ENCODE results near the gene UBE3D. TPM values are rescaled to one million over a fixed set of nuclear protein-coding genes. Genes with fewer than 3 reads are reported as not detected.

The UBE3D gene
- total and polyA plus RNA-seq, 2 of the 8 experiments (the other 6 are each of a cell fraction or from before 2014, with no cell fraction given), result 5.7 to 16.3 TPM

DNA sequence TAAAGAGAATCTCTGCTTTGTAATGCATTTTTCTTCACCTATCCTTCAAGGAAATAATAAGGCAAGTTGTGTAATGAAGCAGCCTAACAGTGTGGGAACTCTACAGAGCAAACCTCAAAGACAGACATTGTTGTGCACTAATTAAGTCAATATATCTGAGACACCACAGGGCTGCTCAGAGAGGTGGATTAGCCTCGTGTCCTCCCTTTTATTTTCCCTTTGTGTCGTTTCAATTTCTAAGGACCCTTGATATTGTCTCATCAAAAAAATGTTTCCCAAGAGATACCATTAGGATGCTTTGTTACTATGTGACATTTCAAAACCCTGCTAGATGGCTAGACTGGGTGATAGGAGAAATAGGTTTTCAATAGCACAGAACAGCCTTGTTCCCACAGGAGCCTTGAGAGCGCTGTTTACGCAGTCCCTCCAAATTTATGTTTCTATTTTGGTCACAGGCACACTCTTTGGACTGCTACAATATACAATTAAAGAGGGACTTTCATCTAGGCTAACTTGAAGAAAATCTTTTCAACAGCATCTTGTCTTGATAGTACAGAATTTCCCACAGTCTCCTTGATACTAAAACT lies 23.1 kb downstream of the UBE3D start:
- no peak for TF ChIP-seq CTCF (IDR thresholded peaks at IDR 0.05; ENCODE audit: control extremely low read depth in 1 of 3, insufficient read depth in 1 of 3, low read depth in 1 of 3, low read length in 3 of 3)
- H3K4me3 ChIP-seq (ENCODE audit: extremely low read depth in 1 of 4, insufficient read depth in 2 of 4, low read depth in 3 of 4, low read length in 4 of 4), result no peak overlapping the region
- H3K23ac ChIP-seq (ENCODE audit: insufficient read length), result no peak overlapping the region
- H3K36me3 ChIP-seq (ENCODE audit: control insufficient read depth in 2 of 4, insufficient read depth in 4 of 4, low read length in 3 of 4), result no peaks in the 10 kb centered on the region; a peak in 1 of 8 replicates
- peaks cover 0 to 5% (median 0%) of the 10 kb centered on the region in 4 experiments; a peak in 2 of 7 replicates for H3K4me1 ChIP-seq (replicated peaks in 1 of 4; ENCODE audit: control insufficient read depth in 3 of 4, insufficient read depth in 4 of 4, low read length in 3 of 4)
- no peak overlapping the region for H3K18ac ChIP-seq (ENCODE audit: extremely low read depth, low read length)
- no peak overlapping the region for H4K8ac ChIP-seq (ENCODE audit: extremely low read depth, insufficient read depth, low read length)
- ChIA-PET CTCF (ENCODE audit: partially characterized antibody) (no interaction called here), POLR2A (ENCODE audit: partially characterized antibody) (no interaction called here)
- H3K9me3 ChIP-seq (ENCODE audit: insufficient read depth in 2 of 2, low read depth in 1 of 2, low read length in 1 of 2), result no peaks in the 10 kb centered on the region
- H2BK15ac ChIP-seq (ENCODE audit: low read length), result no peak overlapping the region
- no peak overlapping the region for H3K4me2 ChIP-seq (ENCODE audit: insufficient read depth in 1 of 2, low read depth in 2 of 2, low read length in 2 of 2)
- no peak overlapping the region for H3K27ac ChIP-seq (ENCODE audit: low read depth, low read length)
- no peak overlapping the region for H3K4ac ChIP-seq (replicated peaks; ENCODE audit: insufficient read length, low read depth, low read length)
- no peaks in the 10 kb centered on the region for H3K27me3 ChIP-seq (replicated peaks in 1 of 4; ENCODE audit: control insufficient read depth in 3 of 4, extremely low read depth in 1 of 4, insufficient read depth in 3 of 4, low read length in 3 of 4)
- H2AK5ac ChIP-seq (ENCODE audit: low read depth, low read length), result no peak overlapping the region
- no peak overlapping the region for H3K9ac ChIP-seq (replicated peaks in 1 of 4; ENCODE audit: extremely low read depth in 1 of 4, low read depth in 3 of 4, low read length in 3 of 4)
- no peaks in the 10 kb centered on the region; the same call in 1 of the 2 replicates for H3K79me1 ChIP-seq (ENCODE audit: low read depth, low read length)
- no peak overlapping the region for H2BK20ac ChIP-seq (ENCODE audit: low read length)
- no peaks in the 10 kb centered on the region for H3K23me2 ChIP-seq (ENCODE audit: low read depth, low read length)
- no peak overlapping the region for H2BK5ac ChIP-seq (ENCODE audit: low read depth, low read length)
- WGBS, 2 experiments (ENCODE audit: extremely low coverage in 1 of 2, insufficient coverage in 1 of 2, insufficient read length in 1 of 2, insufficient replicate concordance in 2 of 2, low coverage in 1 of 2, low lambda C conversion rate in 2 of 2, missing lambda C conversion rate in 1 of 2), result 95% methylated on average over 4 of the region's 4 CpGs; no CpG with 5 or more reads in 1 of the 2 experiments
- no peak overlapping the region for H2BK120ac ChIP-seq (replicated peaks; ENCODE audit: low read depth, low read length)
- H2AFZ ChIP-seq (ENCODE audit: low read length), result no peak overlapping the region
- no peak overlapping the region for H2BK12ac ChIP-seq (ENCODE audit: low read depth, low read length)
- no peak for DNase-seq (ENCODE audit: low read depth in 1 of 2, low spot score in 2 of 2)
- peaks cover 0 to 6% of the 10 kb centered on the region in 2 experiments; a peak in 1 of 4 replicates for H3K79me2 ChIP-seq (ENCODE audit: control insufficient read depth in 1 of 2, insufficient read depth in 2 of 2, low read length in 2 of 2)
- no peak for FAIRE-seq
- H4K5ac ChIP-seq (ENCODE audit: insufficient read length, low read depth, low read length), result no peak overlapping the region
- H4K91ac ChIP-seq (replicated peaks; ENCODE audit: insufficient read length, low read length), result no peak overlapping the region
- no peak overlapping the region for H3K56ac ChIP-seq (replicated peaks; ENCODE audit: insufficient read length, low read depth, low read length)
- H3K14ac ChIP-seq (ENCODE audit: insufficient read length), result no peak overlapping the region
- peaks cover 0 to 3% of the 10 kb centered on the region in 2 experiments for H4K20me1 ChIP-seq (replicated peaks in 1 of 2; ENCODE audit: control insufficient read depth in 1 of 2, insufficient read depth in 2 of 2, low read length in 2 of 2)

Measured in H1 (cell line).